ENCODE data around the gene KLF15. TPM values are rescaled to one million over a fixed set of nuclear protein-coding genes. Genes with fewer than 3 reads are reported as not detected.

The KLF15 gene
- total and polyA plus RNA-seq, 2 experiments from 2014 or later, result 3.5 to 19.8 TPM

GRCh38 chr3:126321490-126321889, 35.7 kb downstream of the KLF15 start (continued):
- TF ChIP-seq REST (IDR thresholded peaks at IDR 0.05; ENCODE audit: unreplicated experiment), result no peak

- H3K4me3 ChIP-seq, result no peak overlapping the region
- H3K36me3 ChIP-seq (ENCODE audit: insufficient read depth), result no peaks in the 10 kb centered on the region
- no peaks in the 10 kb centered on the region for H4K20me1 ChIP-seq (replicated peaks; ENCODE audit: insufficient read depth)
- ATAC-seq, result no peak
- Mint-ChIP-seq H3K4me3 (no peak overlapping the region), H3K9me3 (no peaks in the 10 kb centered on the region; the same call in 2 of the 3 replicates), H3K27me3 (ENCODE audit: insufficient read depth, low read depth, poor library complexity) (peaks cover 1% of the 10 kb centered on the region), H3K4me1 (peaks cover 3% of the 10 kb centered on the region), H3K36me3 (ENCODE audit: low read depth) (no peaks in the 10 kb centered on the region), H3K27ac (no peak overlapping the region)
- no peak overlapping the region for H3K4me2 ChIP-seq
- no peak overlapping the region for H2AFZ ChIP-seq
- no peaks in the 10 kb centered on the region for H3K27me3 ChIP-seq (ENCODE audit: insufficient read depth)
- H3K9me2 ChIP-seq (ENCODE audit: insufficient read depth), result 0 out of 2 replicates have a peak, but pooled peaks cover 2% of the 10 kb centered on the region
- no peaks in the 10 kb centered on the region for H3F3A ChIP-seq (replicated peaks; ENCODE audit: low read depth)
- no peak overlapping the region for H3K27ac ChIP-seq (ENCODE audit: low read depth)
- DNase-seq (ENCODE audit: low spot score), result no peak
- peaks cover 3% of the 10 kb centered on the region for H3K4me1 ChIP-seq (ENCODE audit: insufficient read depth)
- H3K79me2 ChIP-seq (replicated peaks; ENCODE audit: insufficient read depth), result no peaks in the 10 kb centered on the region
- TF ChIP-seq CTCF (conservative IDR thresholded peaks at IDR 0.05; ENCODE audit: low read depth in 2 of 2), result no peak
- TF ChIP-seq EZH2phosphoT487 (IDR thresholded peaks at IDR 0.05; ENCODE audit: unreplicated experiment), result no peak
- no peak for TF ChIP-seq JUNB (IDR thresholded peaks at IDR 0.05; ENCODE audit: unreplicated experiment)
- TF ChIP-seq ETS1 (IDR thresholded peaks at IDR 0.05), result no peak
- TF ChIP-seq ZNF331 (CRISPR knock-in tag; IDR thresholded peaks at IDR 0.05; ENCODE audit: low read depth), result no peak
- no peak for TF ChIP-seq ZNF462 (CRISPR knock-in tag; IDR thresholded peaks at IDR 0.05)
- TF ChIP-seq STAT1 (IDR thresholded peaks at IDR 0.05; ENCODE audit: unreplicated experiment), result no peak
- TF ChIP-seq EZH2 (IDR thresholded peaks at IDR 0.05; ENCODE audit: low read depth, unreplicated experiment), result no peak
- no peak for TF ChIP-seq ZNF114 (CRISPR knock-in tag; IDR thresholded peaks at IDR 0.05)
- TF ChIP-seq NANOG (IDR thresholded peaks at IDR 0.05; ENCODE audit: borderline replicate concordance), result no peak
Measured at GRCh38 chr3:126320517-126321293, 36.5 kb downstream of the KLF15 start.
